H9 (cell line): ENCODE measurements around the gene TMEM250. TPM values are rescaled to one million over a fixed set of nuclear protein-coding genes. Genes with fewer than 3 reads are reported as not detected.

Source experiments
- DNase-seq: peaks from one replicate; pipeline ENCODE4 v3.0.0-alpha.2; 2017
- H2AFZ ChIP-seq: one replicate; pipeline ENCODE4 v1.6.1; 2013; ENCODE audit warnings: mild to moderate bottlenecking, low read length, control low read depth, moderate library complexity
- H2AK5ac ChIP-seq: 2 replicates; pipeline ENCODE4 v1.6.1; 2013; ENCODE audit warnings: low read length, control low read depth, mixed read lengths; ENCODE audit not compliant: insufficient read length
- H2BK120ac ChIP-seq: one replicate; pipeline ENCODE4 v1.6.1; 2013; ENCODE audit warnings: low read depth, mild to moderate bottlenecking, low read length, control low read depth, inconsistent platforms; ENCODE audit not compliant: poor library complexity, severe bottlenecking
- H2BK12ac ChIP-seq: 2 replicates; pipeline ENCODE4 v1.6.1; 2013; ENCODE audit warnings: low read length, control low read depth, mixed read lengths, low read depth; ENCODE audit not compliant: insufficient read length
- H2BK15ac ChIP-seq: 2 replicates; pipeline ENCODE4 v1.6.1; 2013; ENCODE audit warnings: low read depth, low read length, control low read depth
- H2BK20ac ChIP-seq: one replicate; pipeline ENCODE4 v1.6.1; 2013; ENCODE audit warnings: low read depth, mild to moderate bottlenecking, low read length, control low read depth, inconsistent platforms; ENCODE audit not compliant: poor library complexity, severe bottlenecking
- H2BK5ac ChIP-seq: 2 replicates; pipeline ENCODE4 v1.6.1; 2013; ENCODE audit warnings: low read length, control low read depth, mixed read lengths; ENCODE audit not compliant: insufficient read length
- H3K14ac ChIP-seq: 2 replicates; pipeline ENCODE4 v1.6.1; 2013; ENCODE audit warnings: low read length, control low read depth; ENCODE audit not compliant: insufficient read depth
- H3K18ac ChIP-seq: 2 replicates; pipeline ENCODE4 v1.6.1; 2013; ENCODE audit warnings: low read depth, mild to moderate bottlenecking, mixed read lengths, low read length, control low read depth; ENCODE audit not compliant: insufficient read length
- H3K23ac ChIP-seq: 2 replicates; pipeline ENCODE4 v1.6.1; 2013; ENCODE audit warnings: low read length, control low read depth, mixed read lengths, low read depth; ENCODE audit not compliant: insufficient read length
- H3K23me2 ChIP-seq: 2 replicates; pipeline ENCODE4 v1.6.1; 2013; ENCODE audit warnings: low read depth, mild to moderate bottlenecking, mixed read lengths, low read length, control low read depth; ENCODE audit not compliant: insufficient read length, poor library complexity, severe bottlenecking
- H3K27ac ChIP-seq: 2 replicates; pipeline ENCODE4 v1.5.1; 2013; ENCODE audit warnings: low read length, control low read depth, mixed read lengths, low read depth; ENCODE audit not compliant: insufficient read length
- H3K27me3 ChIP-seq: 2 replicates; pipeline ENCODE4 v1.6.1; 2013; ENCODE audit warnings: low read length, control low read depth, inconsistent platforms; ENCODE audit not compliant: insufficient read depth
- H3K4ac ChIP-seq: 2 replicates; pipeline ENCODE4 v1.6.1; 2013; ENCODE audit warnings: low read depth, mild to moderate bottlenecking, control low read depth, inconsistent platforms, low read length, moderate library complexity
- H3K4me1 ChIP-seq: 2 replicates; pipeline ENCODE4 v1.6.1; 2013; ENCODE audit warnings: low read length, control low read depth, inconsistent platforms; ENCODE audit not compliant: insufficient read depth
- H3K4me2 ChIP-seq: 2 replicates; pipeline ENCODE4 v1.6.1; 2013; ENCODE audit warnings: low read length, control low read depth, mixed read lengths; ENCODE audit not compliant: insufficient read length, insufficient read depth
- H3K56ac ChIP-seq: 2 replicates; pipeline ENCODE4 v1.6.1; 2013; ENCODE audit warnings: low read depth, mild to moderate bottlenecking, mixed read lengths, low read length, control low read depth; ENCODE audit not compliant: insufficient read length
- H3K79me1 ChIP-seq: 2 replicates; pipeline ENCODE4 v1.6.1; 2013; ENCODE audit warnings: low read depth, mild to moderate bottlenecking, moderate library complexity, low read length, control low read depth, inconsistent platforms; ENCODE audit not compliant: insufficient read depth, poor library complexity, severe bottlenecking
- H3K79me2 ChIP-seq: 2 replicates; pipeline ENCODE4 v1.6.1; 2013; ENCODE audit warnings: low read length, control low read depth, inconsistent platforms; ENCODE audit not compliant: insufficient read depth
- H3K9ac ChIP-seq: 2 replicates; pipeline ENCODE4 v1.6.1; 2013; ENCODE audit warnings: low read length, control low read depth, mixed read lengths; ENCODE audit not compliant: insufficient read length; ENCODE audit errors: extremely low read depth
- H3K9me3 ChIP-seq: one replicate; pipeline ENCODE4 v1.6.1; 2013; ENCODE audit warnings: low read depth, low read length, inconsistent platforms; ENCODE audit not compliant: control insufficient read depth
- H3T11ph ChIP-seq: one replicate; pipeline ENCODE4 v1.6.1; 2013; ENCODE audit warnings: mild to moderate bottlenecking, low read length, control low read depth, inconsistent platforms
- H4K20me1 ChIP-seq: one replicate; pipeline ENCODE4 v1.6.1; 2013; ENCODE audit not compliant: control insufficient read depth, insufficient read length, insufficient read depth
- H4K5ac ChIP-seq: 2 replicates; pipeline ENCODE4 v1.6.1; 2013; ENCODE audit warnings: low read depth, mild to moderate bottlenecking, mixed read lengths, low read length, control low read depth; ENCODE audit not compliant: insufficient read length
- H4K8ac ChIP-seq: replicated peaks from 2 replicates; pipeline ENCODE4 v1.6.1; 2013; ENCODE audit warnings: low read length, control low read depth, mixed read lengths, low read depth; ENCODE audit not compliant: insufficient read length
- H4K91ac ChIP-seq: 2 replicates; pipeline ENCODE4 v1.6.1; 2013; ENCODE audit warnings: low read depth, mild to moderate bottlenecking, moderate library complexity, mixed read lengths, low read length, control low read depth; ENCODE audit not compliant: insufficient read length
- H3K27ac Mint-ChIP-seq, 3 experiments: 2 replicates in 2 of 3; 3 replicates in 1 of 3; pipeline ENCODE4 v1.8.0; 2020 to 2021; ENCODE audit warnings: mixed read lengths in 3 of 3, mild to moderate bottlenecking in 1 of 3, moderate library complexity in 1 of 3
- H3K27me3 Mint-ChIP-seq: 2 replicates; pipeline ENCODE4 v1.8.0; 2021; ENCODE audit warnings: low read depth, mild to moderate bottlenecking, moderate library complexity, mixed read lengths
- H3K36me3 Mint-ChIP-seq, 3 experiments: 2 replicates in 2 of 3; 3 replicates in 1 of 3; pipeline ENCODE4 v1.8.0; 2020 to 2021; ENCODE audit warnings: low read depth in 3 of 3, mixed read lengths in 3 of 3; ENCODE audit not compliant: insufficient read depth in 1 of 3
- H3K4me1 Mint-ChIP-seq, 2 experiments: 2 replicates each; pipeline ENCODE4 v1.8.0; 2020; ENCODE audit warnings: mixed read lengths in 2 of 2
- H3K4me3 Mint-ChIP-seq, 2 experiments: 2 replicates in 1 of 2; 3 replicates in 1 of 2; pipeline ENCODE4 v1.8.0; 2020 to 2021; ENCODE audit warnings: mild to moderate bottlenecking in 2 of 2, mixed read lengths in 2 of 2, moderate library complexity in 1 of 2
- H3K9me3 Mint-ChIP-seq, 2 experiments: 2 replicates in 1 of 2; 3 replicates in 1 of 2; pipeline ENCODE4 v1.8.0; 2020; ENCODE audit warnings: mild to moderate bottlenecking in 2 of 2, mixed read lengths in 2 of 2, moderate library complexity in 1 of 2
- WGBS: extraction: QIAGEN DNeasy Blood & Tissue Kit; methylation state at CpG from one replicate; pipeline ENCODE4 v1.1.7; 2013; ENCODE audit warnings: missing lambda C conversion rate, low lambda C conversion rate, mixed read lengths; ENCODE audit not compliant: insufficient read length; ENCODE audit errors: extremely low coverage; 5-methylcytosine and 5-hydroxymethylcytosine counted together
- total RNA-seq: library from RNA; stranded (reverse); gene quantifications from 2 replicates; pipeline ENCODE4 v1.2.1, GENCODE V29; 2021
- TF ChIP-seq, protein P1 (sequence below): fragments of 200-600 bp; sonication (generic); conservative IDR thresholded peaks from 3 replicates; pipeline ENCODE4 v1.8.0; 2021; ENCODE audit warnings: antibody characterized with exemption, mild to moderate bottlenecking

The TMEM250 gene
- total RNA-seq, 1 experiment from 2014 or later, result 48.1 TPM

DNA sequence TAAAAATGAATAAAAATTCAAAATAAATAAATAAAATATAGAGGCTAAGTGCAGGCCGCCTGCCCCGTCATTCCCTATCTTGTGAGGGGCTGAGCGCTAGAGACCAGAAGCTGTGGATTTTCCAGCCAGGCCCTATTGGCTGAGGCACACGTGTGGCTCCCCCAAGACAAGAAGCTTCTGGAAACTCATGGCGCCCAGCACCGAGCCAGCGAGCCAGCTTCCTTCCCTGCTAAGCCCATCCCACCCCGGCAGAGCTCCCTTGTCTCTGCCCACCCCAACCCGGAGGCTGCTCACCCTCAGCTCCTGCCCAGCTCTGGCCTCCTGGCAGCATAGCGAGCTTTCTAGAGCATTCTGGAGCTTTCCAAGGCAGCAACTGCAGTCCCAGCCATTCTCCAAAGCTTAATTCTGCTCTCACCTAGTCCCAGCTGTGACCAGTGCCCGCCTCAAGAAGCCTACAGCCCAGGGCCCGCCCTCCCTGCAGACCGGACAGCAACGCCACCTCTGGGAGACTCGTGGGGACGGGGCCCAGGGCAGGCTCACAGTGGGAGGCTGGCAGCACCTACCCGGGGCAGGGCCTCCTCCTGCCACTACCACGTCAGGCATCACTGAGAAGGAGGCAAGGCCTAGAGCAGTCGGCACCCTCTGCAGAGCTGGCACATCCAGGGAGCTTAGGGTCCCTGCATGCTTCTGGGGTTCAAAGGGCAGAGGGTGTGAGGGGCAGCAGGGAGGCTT, 23.2 kb upstream of the TMEM250 start:
- Mint-ChIP-seq H3K36me3 (no peaks in the 10 kb centered on the region), H3K27me3 (peaks cover 4% of the 10 kb centered on the region), H3K9me3 (no peaks in the 10 kb centered on the region), H3K4me1 (peaks cover 10 to 30% of the 10 kb centered on the region in 2 experiments), H3K27ac (no peak overlapping the region; a peak in 1 of 7 replicates), H3K4me3 (no peak overlapping the region)
- TF ChIP-seq, protein P1, sequence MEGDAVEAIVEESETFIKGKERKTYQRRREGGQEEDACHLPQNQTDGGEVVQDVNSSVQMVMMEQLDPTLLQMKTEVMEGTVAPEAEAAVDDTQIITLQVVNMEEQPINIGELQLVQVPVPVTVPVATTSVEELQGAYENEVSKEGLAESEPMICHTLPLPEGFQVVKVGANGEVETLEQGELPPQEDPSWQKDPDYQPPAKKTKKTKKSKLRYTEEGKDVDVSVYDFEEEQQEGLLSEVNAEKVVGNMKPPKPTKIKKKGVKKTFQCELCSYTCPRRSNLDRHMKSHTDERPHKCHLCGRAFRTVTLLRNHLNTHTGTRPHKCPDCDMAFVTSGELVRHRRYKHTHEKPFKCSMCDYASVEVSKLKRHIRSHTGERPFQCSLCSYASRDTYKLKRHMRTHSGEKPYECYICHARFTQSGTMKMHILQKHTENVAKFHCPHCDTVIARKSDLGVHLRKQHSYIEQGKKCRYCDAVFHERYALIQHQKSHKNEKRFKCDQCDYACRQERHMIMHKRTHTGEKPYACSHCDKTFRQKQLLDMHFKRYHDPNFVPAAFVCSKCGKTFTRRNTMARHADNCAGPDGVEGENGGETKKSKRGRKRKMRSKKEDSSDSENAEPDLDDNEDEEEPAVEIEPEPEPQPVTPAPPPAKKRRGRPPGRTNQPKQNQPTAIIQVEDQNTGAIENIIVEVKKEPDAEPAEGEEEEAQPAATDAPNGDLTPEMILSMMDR, result no peak
- H2BK120ac ChIP-seq, result no peak overlapping the region
- H2BK5ac ChIP-seq, result no peak overlapping the region
- H3K79me2 ChIP-seq, result no peaks in the 10 kb centered on the region
- H2BK12ac ChIP-seq, result no peak overlapping the region
- no peak overlapping the region for H3K18ac ChIP-seq
- H3K4ac ChIP-seq, result no peak overlapping the region
- no peaks in the 10 kb centered on the region for H3K23me2 ChIP-seq
- H3K9ac ChIP-seq, result no peak overlapping the region
- H4K8ac ChIP-seq, result no peak overlapping the region
- no peaks in the 10 kb centered on the region for H3K9me3 ChIP-seq
- H3K79me1 ChIP-seq, result no peaks in the 10 kb centered on the region
- no peak overlapping the region for H3K27ac ChIP-seq
- no peak overlapping the region for H2BK20ac ChIP-seq
- H2AFZ ChIP-seq, result no peak overlapping the region
- H4K20me1 ChIP-seq, result no peaks in the 10 kb centered on the region
- no peak overlapping the region for H3K4me2 ChIP-seq
- no peak overlapping the region for H2AK5ac ChIP-seq
- no peak overlapping the region for H3K23ac ChIP-seq
- H4K5ac ChIP-seq, result no peak overlapping the region
- H3K14ac ChIP-seq, result no peak overlapping the region
- no peak overlapping the region for H2BK15ac ChIP-seq
- H3K4me1 ChIP-seq, result no peaks in the 10 kb centered on the region; the same call in 1 of the 2 replicates
- H3K56ac ChIP-seq, result no peak overlapping the region
- H4K91ac ChIP-seq, result no peak overlapping the region
- no peaks in the 10 kb centered on the region for H3K27me3 ChIP-seq
- WGBS, result no CpG with 5 or more reads among the region's 19 CpGs
- no peak for DNase-seq
- H3T11ph ChIP-seq, result no peak overlapping the region
